ENCODE data around the gene SH2B2.
A peak's percentile ranks its signal among the peaks of the same experiment; 100 is the strongest.

DNA sequence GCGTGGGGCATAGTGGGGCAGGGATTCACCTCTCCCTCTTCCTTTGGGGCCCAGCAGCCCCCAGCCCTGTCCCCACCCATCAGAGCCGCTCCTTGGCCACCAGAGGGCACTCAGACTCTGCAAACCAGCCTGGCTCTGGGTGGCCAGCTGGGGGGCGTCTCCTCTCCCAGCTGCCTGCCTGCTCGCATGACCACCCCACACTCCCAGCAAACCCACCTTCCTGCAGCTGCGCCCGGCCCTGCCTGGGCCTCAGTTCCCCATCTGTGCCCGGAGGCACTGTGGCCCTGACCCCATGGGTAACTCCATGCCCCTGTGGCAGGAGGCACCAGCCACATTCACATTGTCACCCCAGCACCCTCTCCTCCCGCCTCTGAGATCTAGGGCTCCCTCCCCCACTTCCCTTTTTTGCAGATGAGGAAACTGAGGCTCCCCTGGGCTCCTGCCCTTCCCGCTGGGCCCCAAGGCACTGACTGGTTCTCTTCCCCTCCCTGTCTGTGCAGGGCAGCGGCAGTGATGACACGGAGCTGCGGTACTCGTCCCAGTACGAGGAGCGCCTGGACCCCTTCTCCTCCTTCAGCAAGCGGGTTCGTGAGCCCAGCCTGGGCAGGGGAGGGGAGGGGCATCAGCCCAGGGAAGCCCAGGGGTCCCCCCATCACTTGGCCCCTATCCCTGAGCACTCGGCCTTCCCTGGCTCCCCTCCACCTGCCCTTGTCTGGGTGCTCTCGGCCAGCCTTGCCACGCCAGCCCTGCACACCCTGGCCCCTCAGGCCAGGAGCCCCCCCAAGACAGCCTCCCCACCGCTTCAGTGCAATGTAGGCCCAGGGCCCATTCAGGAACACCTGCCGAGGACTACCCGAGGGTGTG, 6.9 kb upstream of the SH2B2 start:
- TF ChIP-seq, protein P1, sequence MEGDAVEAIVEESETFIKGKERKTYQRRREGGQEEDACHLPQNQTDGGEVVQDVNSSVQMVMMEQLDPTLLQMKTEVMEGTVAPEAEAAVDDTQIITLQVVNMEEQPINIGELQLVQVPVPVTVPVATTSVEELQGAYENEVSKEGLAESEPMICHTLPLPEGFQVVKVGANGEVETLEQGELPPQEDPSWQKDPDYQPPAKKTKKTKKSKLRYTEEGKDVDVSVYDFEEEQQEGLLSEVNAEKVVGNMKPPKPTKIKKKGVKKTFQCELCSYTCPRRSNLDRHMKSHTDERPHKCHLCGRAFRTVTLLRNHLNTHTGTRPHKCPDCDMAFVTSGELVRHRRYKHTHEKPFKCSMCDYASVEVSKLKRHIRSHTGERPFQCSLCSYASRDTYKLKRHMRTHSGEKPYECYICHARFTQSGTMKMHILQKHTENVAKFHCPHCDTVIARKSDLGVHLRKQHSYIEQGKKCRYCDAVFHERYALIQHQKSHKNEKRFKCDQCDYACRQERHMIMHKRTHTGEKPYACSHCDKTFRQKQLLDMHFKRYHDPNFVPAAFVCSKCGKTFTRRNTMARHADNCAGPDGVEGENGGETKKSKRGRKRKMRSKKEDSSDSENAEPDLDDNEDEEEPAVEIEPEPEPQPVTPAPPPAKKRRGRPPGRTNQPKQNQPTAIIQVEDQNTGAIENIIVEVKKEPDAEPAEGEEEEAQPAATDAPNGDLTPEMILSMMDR (IDR thresholded peaks at IDR 0.05), result peak; percentile 68 to 88 (median 83)
- no peak for TF ChIP-seq POLR2A (IDR thresholded peaks at IDR 0.05)

All from heart left ventricle (tissue), 13 donors.